ENCODE results near the gene ASAP3. TPM values are rescaled to one million over a fixed set of nuclear protein-coding genes. Genes with fewer than 3 reads are reported as not detected.

The ASAP3 gene
- total RNA-seq, 2 experiments from 2014 or later, result 0.81 to 1.2 TPM

DNA sequence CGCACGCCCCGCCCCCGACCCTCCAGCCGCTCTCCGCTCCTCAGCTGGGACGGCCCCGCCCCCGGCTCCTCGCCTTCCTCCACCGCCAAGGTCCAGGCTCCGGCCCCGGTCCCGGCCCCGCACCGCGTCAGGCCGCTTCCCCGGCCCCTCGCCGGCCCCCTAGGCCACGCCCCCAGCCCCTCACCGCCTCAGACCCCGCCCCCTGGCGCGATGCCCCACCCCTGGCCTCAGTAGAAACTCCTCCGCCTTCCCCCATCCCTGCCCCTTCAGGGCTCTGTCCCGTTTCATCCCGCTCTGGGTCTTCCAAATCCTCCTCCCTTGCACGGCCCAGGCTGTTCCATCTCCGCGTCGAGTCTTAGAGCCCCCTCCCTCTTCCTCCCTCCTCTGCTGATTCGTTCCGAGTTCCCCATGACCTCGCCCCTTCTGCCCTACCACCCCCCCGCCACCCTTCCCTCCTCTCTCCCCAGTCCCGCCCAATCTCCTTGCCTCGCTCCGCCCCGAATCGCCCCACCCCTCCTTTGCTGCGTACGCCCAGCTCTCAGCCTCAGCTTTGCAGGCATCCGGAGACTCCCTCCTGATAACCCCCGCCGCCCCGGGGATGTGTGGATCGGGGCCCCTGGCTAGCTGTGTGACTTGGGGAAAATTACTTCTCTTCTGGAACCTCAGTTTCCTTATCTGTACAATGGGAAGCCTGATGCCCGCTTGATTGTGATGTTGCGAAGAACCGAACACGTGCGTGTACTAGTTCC, 448 bp upstream of the ASAP3 start:
- Histone ChIP-seq H3K36me3 (ENCODE audit: insufficient read depth, low read length) (no peaks in the 10 kb centered on the region), H3K4me1 (ENCODE audit: insufficient read depth, low read length) (peaks cover 17% of the 10 kb centered on the region), H3K27me3 (ENCODE audit: control insufficient read depth in 1 of 2, insufficient read depth in 2 of 2, low read length in 2 of 2) (peaks cover 17 to 24% of the 10 kb centered on the region in 2 experiments), H3K4me3 (ENCODE audit: low read length) (peak overlapping the region; percentile 55), H3K27ac (ENCODE audit: low read depth in 1 of 2, low read length in 2 of 2) (no peak overlapping the region), H3K9me3 (ENCODE audit: control insufficient read depth in 1 of 2, insufficient read depth in 1 of 2, low read length in 2 of 2) (peaks cover 0 to 4% of the 10 kb centered on the region in 2 experiments)
- ChIA-PET POLR2A (interaction anchor here (0.7 to 1.9 kb wide), 8 partner anchors 13 to 1158 kb away, joined by 3 to 11 read pairs (median 3); partner anchors contain the start of gene HNRNPR), CTCF (interaction anchor here (1.3 to 3.9 kb wide), 5 partner anchors 13 to 153 kb away, joined by 3 to 25 read pairs (median 7); no protein-coding TSS in a partner anchor)
- intact Hi-C loops (cut with DNase I, micrococcal nuclease), result loop anchor here (5.0 to 10.0 kb wide), 2 partner anchors 57 to 60 kb away; partner anchors contain the start of gene TCEA3 (in 1 of the 2)
- Mint-ChIP-seq H3K4me1 (ENCODE audit: low read depth) (peaks cover 19% of the 10 kb centered on the region), H3K9me3 (no peaks in the 10 kb centered on the region), H3K36me3 (ENCODE audit: low read depth) (no peaks in the 10 kb centered on the region), H3K4me3 (peak overlapping the region; percentile 92), H3K27me3 (peaks cover 28% of the 10 kb centered on the region), H3K27ac (peak overlapping the region; percentile 55)
- DNase-seq (peak; percentile 85 to 96 (median 92)), ATAC-seq (ENCODE audit: poor library complexity) (peak; percentile 93)
- TF ChIP-seq, protein P1, sequence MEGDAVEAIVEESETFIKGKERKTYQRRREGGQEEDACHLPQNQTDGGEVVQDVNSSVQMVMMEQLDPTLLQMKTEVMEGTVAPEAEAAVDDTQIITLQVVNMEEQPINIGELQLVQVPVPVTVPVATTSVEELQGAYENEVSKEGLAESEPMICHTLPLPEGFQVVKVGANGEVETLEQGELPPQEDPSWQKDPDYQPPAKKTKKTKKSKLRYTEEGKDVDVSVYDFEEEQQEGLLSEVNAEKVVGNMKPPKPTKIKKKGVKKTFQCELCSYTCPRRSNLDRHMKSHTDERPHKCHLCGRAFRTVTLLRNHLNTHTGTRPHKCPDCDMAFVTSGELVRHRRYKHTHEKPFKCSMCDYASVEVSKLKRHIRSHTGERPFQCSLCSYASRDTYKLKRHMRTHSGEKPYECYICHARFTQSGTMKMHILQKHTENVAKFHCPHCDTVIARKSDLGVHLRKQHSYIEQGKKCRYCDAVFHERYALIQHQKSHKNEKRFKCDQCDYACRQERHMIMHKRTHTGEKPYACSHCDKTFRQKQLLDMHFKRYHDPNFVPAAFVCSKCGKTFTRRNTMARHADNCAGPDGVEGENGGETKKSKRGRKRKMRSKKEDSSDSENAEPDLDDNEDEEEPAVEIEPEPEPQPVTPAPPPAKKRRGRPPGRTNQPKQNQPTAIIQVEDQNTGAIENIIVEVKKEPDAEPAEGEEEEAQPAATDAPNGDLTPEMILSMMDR (IDR thresholded peaks at IDR 0.05), result no peak

DNA sequence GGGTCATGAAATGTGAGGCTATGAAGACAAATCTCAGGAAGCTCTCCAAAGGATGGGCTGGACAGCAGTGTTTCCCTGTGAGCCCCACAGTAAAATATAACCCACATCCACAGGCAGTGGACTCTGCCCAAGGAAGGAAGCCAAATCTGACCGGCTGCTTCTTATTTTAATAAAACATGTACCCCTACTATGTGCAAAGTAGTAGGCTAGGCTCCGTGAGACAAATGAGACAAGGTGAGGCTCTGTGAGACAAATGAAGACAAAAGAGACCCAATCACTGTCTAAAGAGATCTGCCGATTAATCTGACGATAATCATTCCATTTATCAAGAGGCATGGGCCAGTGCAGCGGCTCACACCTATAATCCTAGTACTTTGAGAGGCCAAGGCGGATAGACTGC, 2.1 kb downstream of the ASAP3 start:
- no peak for DNase-seq
- no peak for ATAC-seq (ENCODE audit: poor library complexity)
- peaks cover 17 to 24% of the 10 kb centered on the region in 2 experiments for H3K27me3 ChIP-seq (ENCODE audit: control insufficient read depth in 1 of 2, insufficient read depth in 2 of 2, low read length in 2 of 2)
- no peaks in the 10 kb centered on the region for H3K36me3 ChIP-seq (ENCODE audit: insufficient read depth, low read length)
- peaks cover 0 to 4% of the 10 kb centered on the region in 2 experiments for H3K9me3 ChIP-seq (ENCODE audit: control insufficient read depth in 1 of 2, insufficient read depth in 1 of 2, low read length in 2 of 2)
- TF ChIP-seq, protein P1 (IDR thresholded peaks at IDR 0.05), result no peak
- H3K4me3 ChIP-seq (ENCODE audit: low read length), result no peak overlapping the region
- H3K27ac ChIP-seq (ENCODE audit: low read depth in 1 of 2, low read length in 2 of 2), result no peak overlapping the region
- intact Hi-C loops (cut with DNase I, micrococcal nuclease), result loop anchor here (5.0 to 10.0 kb wide), 2 partner anchors 55 to 57 kb away; partner anchors contain the start of gene TCEA3 (in 1 of the 2)
- peaks cover 19% of the 10 kb centered on the region for H3K4me1 Mint-ChIP-seq (ENCODE audit: low read depth)
- no peak overlapping the region for H3K27ac Mint-ChIP-seq
- POLR2A ChIA-PET, result no interaction called here
- no peaks in the 10 kb centered on the region for H3K9me3 Mint-ChIP-seq
- H3K4me1 ChIP-seq (ENCODE audit: insufficient read depth, low read length), result peaks cover 17% of the 10 kb centered on the region
- H3K27me3 Mint-ChIP-seq, result peaks cover 34% of the 10 kb centered on the region
- peak overlapping the region; percentile 62 for H3K4me3 Mint-ChIP-seq
- H3K36me3 Mint-ChIP-seq (ENCODE audit: low read depth), result no peaks in the 10 kb centered on the region
- CTCF ChIA-PET, result no interaction called here

DNA sequence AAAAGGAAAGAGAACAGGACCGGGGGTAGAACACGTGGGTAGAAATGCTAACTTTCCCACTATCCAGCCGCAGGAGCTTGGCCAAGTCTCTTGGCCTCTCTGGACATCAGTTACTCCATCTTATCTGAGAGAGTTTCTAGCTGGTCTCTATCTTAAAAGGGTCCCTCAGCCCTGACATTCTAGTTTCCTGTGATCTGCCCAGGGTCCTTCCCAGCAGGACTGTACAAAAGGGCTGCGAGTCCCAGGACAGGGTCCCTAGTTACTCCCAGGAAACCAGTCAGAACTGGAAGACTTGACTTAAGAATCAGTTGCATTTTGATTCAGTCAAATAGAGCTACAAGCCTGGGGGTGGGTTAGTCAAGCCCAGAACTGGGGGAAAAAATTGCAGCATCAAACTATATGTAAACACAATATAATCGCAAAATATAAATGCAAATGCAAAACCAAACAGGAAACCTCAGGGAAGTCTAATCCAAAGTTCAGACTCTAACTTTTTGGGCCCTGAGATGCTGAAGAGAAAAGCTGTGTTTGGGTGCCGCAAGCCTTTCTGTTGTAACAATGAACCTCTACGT, 2.9 kb downstream of the ASAP3 start:
- no peaks in the 10 kb centered on the region for H3K9me3 Mint-ChIP-seq
- peak overlapping the region; percentile 42 for H3K4me3 Mint-ChIP-seq
- no peak overlapping the region for H3K4me3 ChIP-seq (ENCODE audit: low read length)
- DNase-seq, result no peak
- H3K9me3 ChIP-seq (ENCODE audit: control insufficient read depth in 1 of 2, insufficient read depth in 1 of 2, low read length in 2 of 2), result peaks cover 0 to 4% of the 10 kb centered on the region in 2 experiments
- no peaks in the 10 kb centered on the region for H3K36me3 ChIP-seq (ENCODE audit: insufficient read depth, low read length)
- no peak for ATAC-seq (ENCODE audit: poor library complexity)
- H3K4me1 ChIP-seq (ENCODE audit: insufficient read depth, low read length), result peaks cover 17% of the 10 kb centered on the region
- H3K27me3 Mint-ChIP-seq, result peaks cover 40% of the 10 kb centered on the region
- H3K27ac ChIP-seq (ENCODE audit: low read depth in 1 of 2, low read length in 2 of 2), result no peak overlapping the region
- peaks cover 17 to 26% of the 10 kb centered on the region in 2 experiments for H3K27me3 ChIP-seq (ENCODE audit: control insufficient read depth in 1 of 2, insufficient read depth in 2 of 2, low read length in 2 of 2)
- POLR2A ChIA-PET, result no interaction called here
- no peaks in the 10 kb centered on the region for H3K36me3 Mint-ChIP-seq (ENCODE audit: low read depth)
- H3K27ac Mint-ChIP-seq, result no peak overlapping the region
- intact Hi-C loops (cut with DNase I, micrococcal nuclease), result loop anchor here (5.0 to 10.0 kb wide), 2 partner anchors 54 to 56 kb away; partner anchors contain the start of gene TCEA3 (in 1 of the 2)
- TF ChIP-seq, protein P1 (IDR thresholded peaks at IDR 0.05), result no peak
- CTCF ChIA-PET, result no interaction called here
- peaks cover 19% of the 10 kb centered on the region for H3K4me1 Mint-ChIP-seq (ENCODE audit: low read depth)

Measured in CD4-positive, alpha-beta T cell (primary cell).